Thyroid gland (tissue), 4 donors: ENCODE data around the gene FNBP1.

Experiments used
- POLR2A ChIP-seq, 2 donors: fragments of 450-650 bp; IDR thresholded peaks; one replicate each; pipeline ENCODE4 v1.6.1; 2017; ENCODE audit warnings: antibody characterized with exemption in 2 of 2, mild to moderate bottlenecking in 2 of 2, moderate library complexity in 1 of 2
- TF ChIP-seq, protein P1 (sequence below), 6 experiments: fragments of 200-600 bp in 3 of 6; fragments of 450-650 bp in 3 of 6; sonication (generic) in 3 of 6; IDR thresholded peaks; one replicate each; pipeline ENCODE4 v1.5.1; 2016 to 2019; ENCODE audit warnings: antibody characterized with exemption in 6 of 6, mild to moderate bottlenecking in 2 of 6, inconsistent platforms in 1 of 6, moderate library complexity in 1 of 6

DNA sequence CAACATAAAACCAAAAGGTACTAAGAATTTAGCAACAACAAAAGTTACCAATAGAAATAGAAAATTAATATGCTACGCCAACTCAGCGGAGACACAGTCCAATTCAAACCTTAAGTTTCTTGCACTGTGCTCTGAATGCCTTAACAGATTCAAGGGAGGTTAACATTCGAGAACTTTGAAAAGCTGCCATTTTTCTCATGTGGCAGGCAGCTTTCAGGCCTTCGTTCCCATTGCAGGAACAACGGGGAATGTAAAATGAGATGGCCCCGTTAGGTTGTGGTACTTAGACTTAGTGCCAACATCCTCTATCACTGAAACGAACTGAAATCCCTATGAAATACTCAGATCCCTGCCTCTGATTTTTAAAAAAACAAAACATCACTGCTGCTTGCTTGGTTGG lies 22.4 kb downstream of the FNBP1 start:
- TF ChIP-seq, protein P1, sequence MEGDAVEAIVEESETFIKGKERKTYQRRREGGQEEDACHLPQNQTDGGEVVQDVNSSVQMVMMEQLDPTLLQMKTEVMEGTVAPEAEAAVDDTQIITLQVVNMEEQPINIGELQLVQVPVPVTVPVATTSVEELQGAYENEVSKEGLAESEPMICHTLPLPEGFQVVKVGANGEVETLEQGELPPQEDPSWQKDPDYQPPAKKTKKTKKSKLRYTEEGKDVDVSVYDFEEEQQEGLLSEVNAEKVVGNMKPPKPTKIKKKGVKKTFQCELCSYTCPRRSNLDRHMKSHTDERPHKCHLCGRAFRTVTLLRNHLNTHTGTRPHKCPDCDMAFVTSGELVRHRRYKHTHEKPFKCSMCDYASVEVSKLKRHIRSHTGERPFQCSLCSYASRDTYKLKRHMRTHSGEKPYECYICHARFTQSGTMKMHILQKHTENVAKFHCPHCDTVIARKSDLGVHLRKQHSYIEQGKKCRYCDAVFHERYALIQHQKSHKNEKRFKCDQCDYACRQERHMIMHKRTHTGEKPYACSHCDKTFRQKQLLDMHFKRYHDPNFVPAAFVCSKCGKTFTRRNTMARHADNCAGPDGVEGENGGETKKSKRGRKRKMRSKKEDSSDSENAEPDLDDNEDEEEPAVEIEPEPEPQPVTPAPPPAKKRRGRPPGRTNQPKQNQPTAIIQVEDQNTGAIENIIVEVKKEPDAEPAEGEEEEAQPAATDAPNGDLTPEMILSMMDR (IDR thresholded peaks at IDR 0.05): no peak
- TF ChIP-seq POLR2A (IDR thresholded peaks at IDR 0.05): no peak
